GM19395 (cell line): ENCODE measurements around the gene NID1.

ENCODE experiments used
- ATAC-seq: cut with Tn5 transposase; IDR thresholded peaks from one replicate; pipeline ENCODE4 v1.9.1; 2021; ENCODE audit warnings: mild to moderate bottlenecking, moderate library complexity; ENCODE audit not compliant: unreplicated experiment

NID1 gene, protein sequence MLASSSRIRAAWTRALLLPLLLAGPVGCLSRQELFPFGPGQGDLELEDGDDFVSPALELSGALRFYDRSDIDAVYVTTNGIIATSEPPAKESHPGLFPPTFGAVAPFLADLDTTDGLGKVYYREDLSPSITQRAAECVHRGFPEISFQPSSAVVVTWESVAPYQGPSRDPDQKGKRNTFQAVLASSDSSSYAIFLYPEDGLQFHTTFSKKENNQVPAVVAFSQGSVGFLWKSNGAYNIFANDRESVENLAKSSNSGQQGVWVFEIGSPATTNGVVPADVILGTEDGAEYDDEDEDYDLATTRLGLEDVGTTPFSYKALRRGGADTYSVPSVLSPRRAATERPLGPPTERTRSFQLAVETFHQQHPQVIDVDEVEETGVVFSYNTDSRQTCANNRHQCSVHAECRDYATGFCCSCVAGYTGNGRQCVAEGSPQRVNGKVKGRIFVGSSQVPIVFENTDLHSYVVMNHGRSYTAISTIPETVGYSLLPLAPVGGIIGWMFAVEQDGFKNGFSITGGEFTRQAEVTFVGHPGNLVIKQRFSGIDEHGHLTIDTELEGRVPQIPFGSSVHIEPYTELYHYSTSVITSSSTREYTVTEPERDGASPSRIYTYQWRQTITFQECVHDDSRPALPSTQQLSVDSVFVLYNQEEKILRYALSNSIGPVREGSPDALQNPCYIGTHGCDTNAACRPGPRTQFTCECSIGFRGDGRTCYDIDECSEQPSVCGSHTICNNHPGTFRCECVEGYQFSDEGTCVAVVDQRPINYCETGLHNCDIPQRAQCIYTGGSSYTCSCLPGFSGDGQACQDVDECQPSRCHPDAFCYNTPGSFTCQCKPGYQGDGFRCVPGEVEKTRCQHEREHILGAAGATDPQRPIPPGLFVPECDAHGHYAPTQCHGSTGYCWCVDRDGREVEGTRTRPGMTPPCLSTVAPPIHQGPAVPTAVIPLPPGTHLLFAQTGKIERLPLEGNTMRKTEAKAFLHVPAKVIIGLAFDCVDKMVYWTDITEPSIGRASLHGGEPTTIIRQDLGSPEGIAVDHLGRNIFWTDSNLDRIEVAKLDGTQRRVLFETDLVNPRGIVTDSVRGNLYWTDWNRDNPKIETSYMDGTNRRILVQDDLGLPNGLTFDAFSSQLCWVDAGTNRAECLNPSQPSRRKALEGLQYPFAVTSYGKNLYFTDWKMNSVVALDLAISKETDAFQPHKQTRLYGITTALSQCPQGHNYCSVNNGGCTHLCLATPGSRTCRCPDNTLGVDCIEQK

DNA sequence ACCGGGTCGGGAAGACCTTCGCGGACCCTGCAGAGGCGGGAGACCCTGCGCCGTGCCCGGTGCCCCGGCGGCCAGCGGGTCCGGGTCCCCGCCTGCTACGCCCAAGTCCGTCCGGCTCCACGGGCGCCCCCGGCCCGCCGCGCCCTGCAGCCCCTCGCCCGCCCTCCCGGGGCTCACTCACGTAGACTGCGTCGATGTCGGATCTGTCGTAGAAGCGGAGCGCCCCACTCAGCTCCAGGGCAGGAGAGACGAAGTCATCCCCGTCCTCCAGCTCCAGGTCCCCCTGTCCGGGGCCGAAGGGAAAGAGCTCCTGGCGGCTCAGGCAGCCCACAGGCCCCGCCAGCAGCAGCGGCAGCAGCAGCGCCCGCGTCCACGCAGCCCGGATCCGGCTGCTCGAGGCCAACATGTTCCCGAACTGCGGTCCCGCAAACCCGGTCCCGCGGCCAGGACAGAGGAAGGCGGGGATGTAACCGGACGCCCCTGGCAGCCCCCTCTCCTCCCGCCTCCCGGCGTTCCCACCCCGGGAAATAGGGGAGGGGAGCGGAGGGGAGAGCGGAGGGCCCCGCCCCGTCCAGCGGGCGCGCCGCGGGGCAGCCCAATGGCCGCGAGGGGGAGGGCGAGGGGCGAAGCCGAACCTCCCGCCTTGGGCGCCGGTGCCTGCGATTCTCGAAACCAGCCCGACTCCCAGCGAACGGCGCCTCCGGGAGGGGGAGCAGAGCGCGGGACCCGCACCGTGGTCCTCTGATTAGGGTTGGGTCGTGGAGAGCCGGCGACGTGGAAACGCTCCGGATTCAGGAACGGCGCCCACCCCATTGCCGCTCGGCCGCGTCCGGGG, at the start of gene NID1:
Gene NID1, minus strand, starts transcription at position 417 of the 835 bp plus-strand sequence. Its CDS starts 11 bp downstream, at position 406.
- ATAC-seq = peak; percentile 37

- no peak for ATAC-seq
Observed at GRCh38 chr1:236114076-236114747, 49.3 kb upstream of the NID1 start.

DNA sequence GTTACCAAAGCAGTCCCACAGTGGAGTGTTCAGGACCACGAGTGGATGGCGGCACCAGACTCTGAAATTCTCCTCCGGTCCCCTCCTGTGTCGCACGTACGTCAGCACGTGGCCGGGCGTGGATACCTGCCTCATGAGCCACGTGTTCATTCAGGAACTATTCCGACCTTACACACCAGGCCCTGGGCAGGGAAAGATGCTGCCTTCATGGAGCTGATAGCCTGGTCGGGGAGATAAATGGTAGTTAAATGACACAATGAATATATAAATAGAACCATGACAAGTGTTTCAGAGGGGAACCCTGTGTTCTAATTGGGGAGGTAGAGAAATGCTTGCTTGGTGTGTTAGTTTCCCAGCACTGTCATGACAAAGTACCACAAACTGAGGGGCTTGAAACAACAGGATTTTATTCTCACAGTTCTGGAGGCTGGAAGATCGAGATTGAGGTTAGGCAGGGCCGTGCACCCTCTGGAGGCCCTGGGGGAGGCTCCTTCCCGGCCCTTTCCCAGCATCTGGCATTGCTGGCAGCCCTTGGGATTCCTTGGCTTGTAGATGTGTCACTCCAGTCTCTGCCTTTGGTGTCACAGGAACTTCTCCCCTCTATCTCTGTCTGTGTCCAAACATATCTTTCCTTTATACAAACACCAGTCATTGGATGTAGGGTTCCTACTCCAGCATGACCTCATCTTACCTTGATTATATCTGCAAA, 48.6 kb upstream of the NID1 start:
- ATAC-seq = no peak

DNA sequence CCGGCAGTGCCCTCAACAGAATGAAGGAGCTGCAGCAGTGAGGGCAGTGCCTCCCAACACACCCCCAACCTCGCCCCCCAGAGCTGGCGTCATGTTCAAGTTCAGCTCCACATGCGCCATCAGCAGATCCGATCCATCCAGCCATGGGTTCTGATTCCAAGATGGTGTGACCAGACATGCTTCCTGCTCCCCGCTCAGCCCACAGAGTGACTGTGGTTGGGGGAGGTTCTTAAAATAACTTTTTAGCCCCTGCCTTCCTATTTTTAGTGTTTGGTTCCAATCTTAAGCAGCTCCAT, 47.4 kb upstream of the NID1 start:
- ATAC-seq = no peak

DNA sequence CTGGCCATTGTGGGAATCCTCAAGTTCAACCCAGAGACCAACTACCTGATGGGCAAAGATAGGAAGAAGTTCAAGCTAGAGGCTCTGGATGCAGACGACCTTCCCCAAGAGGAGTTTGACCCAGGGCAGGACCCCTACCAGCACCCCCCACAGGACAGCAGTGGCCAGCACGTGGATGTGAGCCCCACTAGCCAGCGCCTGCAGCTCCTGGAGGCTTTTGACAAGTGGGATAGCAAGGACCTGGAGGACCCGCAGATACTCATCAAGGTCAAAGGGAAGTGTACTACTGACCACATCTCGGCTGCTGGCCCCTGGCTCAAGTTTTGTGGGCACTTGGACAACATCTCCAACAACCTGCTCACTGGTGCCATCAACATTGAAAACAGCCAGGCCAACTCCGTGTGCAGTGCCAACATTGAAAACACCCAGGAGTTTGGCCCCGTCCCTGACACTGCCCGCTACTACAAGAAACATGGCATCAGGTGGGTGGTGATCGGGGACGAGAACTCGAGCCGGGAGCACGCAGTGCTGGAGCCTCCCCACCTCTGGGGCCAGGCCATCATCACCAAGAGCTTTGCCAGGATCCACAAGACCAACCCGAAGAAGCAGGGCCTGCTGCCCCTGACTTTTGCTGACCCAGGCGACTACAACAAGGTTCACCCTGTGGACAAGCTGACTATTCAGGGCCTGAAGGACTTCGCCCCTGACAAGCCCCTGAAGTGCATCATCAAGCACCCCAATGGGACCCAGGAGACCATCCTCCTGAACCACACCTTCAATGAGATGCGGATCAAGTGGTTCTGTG, 46.8 kb upstream of the NID1 start:
- no peak for ATAC-seq

- ATAC-seq = no peak
Observed at GRCh38 chr1:236110137-236110536, 45.2 kb upstream of the NID1 start.

DNA sequence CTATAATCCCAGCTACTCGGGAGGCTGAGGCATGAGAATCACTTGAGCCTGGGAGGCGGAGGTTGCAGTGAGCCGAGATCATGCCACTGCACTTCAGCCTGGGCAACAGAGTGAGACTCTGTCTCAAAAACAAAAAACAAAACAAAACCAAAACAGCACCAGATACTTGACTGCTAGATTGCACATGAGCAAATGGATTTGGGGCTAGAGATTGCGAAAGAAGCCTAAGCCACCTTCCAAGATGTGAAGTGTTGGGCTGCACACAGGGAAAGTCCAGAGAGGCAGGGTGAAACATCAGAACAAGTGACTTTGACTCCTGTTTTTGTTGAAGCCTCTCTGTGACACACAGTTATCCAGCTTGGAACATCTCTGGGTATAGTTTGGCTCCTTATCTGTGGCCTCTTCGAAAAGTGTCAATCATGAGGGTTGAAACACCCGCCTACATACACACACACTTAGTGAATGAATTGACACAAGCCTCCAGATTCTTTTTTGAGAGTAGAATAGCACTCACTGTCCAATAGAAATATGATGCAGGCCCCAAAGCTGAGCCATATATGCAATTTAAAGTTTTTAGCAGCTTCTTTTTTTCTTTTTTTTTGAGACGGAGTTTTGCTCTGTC, 43.2 kb upstream of the NID1 start:
- no peak for ATAC-seq

GRCh38 chr1:236107121-236107907, 42.4 kb upstream of the NID1 start:
- no peak for ATAC-seq

- ATAC-seq = no peak
Observed at GRCh38 chr1:236103646-236104218, 38.8 kb upstream of the NID1 start.

DNA sequence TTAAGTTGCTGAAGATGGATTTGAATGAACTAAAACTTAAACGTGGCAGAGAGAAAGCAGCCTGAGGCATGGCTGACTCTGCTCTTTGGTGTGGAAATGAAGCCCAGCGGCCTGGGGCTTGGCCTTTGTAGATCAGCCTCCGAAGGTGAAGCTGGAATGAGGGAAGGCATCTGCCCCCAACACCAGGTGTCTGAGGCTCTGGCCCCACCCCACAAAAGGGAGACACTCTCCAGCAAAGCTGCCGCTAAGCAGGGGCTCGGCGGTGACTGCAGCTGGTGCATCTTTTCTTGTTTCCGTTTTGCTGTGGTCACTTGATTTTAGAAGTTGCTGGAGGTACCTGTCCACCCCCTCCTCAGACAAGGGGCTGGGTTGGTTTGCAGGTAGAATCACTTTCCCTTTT, 38.2 kb upstream of the NID1 start:
- ATAC-seq = no peak

GRCh38 chr1:236102611-236103010, 37.7 kb upstream of the NID1 start:
- ATAC-seq = no peak

GRCh38 chr1:236101233-236102200, 36.6 kb upstream of the NID1 start:
- no peak for ATAC-seq

- ATAC-seq = no peak
Observed at GRCh38 chr1:236100799-236101198, 35.9 kb upstream of the NID1 start.

DNA sequence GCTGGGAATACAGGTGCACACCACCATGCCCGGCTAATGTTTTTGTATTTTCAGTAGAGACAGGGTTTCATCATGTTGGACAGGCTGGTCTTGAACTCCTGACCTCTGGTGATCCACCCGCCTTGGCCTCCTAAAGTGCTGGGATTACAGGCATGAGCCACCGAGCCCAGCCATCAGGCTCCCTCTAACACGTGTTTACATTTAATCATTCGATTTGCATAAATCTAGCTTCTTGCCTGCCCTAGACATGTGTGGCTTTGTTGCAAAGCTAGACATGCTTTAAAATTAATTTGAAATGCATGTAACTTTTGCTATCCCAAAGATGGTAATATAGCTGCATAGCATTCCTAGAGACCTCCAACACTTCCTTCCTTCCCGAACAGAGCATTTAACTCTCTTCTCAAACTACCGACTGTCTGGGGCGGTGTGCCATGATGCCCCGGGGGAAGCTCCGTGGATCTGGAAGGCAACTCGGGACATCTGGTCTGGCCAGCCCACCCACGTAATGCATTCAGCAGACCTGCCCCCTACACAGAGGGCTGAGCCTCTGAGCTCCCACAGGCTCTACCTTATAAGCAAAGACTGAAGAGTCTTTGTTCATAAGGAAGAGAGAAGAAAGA, 34.6 kb upstream of the NID1 start:
- no peak for ATAC-seq

- no peak for ATAC-seq
Observed at GRCh38 chr1:236098267-236098666, 33.4 kb upstream of the NID1 start.
